Activated T-helper 9 cell treated with anti-CD3 and anti-CD28 coated beads, Interleukin-2, amount 50 U/mL, for 16 hours (primary cell): ENCODE results near the gene C3.
A peak's percentile ranks its signal among the peaks of the same experiment; 100 is the strongest.

Experiments used
- DNase-seq: peaks from one replicate; pipeline ENCODE4 v3.0.0-alpha.2; 2020; ENCODE audit warnings: low read depth

The C3 gene

DNA sequence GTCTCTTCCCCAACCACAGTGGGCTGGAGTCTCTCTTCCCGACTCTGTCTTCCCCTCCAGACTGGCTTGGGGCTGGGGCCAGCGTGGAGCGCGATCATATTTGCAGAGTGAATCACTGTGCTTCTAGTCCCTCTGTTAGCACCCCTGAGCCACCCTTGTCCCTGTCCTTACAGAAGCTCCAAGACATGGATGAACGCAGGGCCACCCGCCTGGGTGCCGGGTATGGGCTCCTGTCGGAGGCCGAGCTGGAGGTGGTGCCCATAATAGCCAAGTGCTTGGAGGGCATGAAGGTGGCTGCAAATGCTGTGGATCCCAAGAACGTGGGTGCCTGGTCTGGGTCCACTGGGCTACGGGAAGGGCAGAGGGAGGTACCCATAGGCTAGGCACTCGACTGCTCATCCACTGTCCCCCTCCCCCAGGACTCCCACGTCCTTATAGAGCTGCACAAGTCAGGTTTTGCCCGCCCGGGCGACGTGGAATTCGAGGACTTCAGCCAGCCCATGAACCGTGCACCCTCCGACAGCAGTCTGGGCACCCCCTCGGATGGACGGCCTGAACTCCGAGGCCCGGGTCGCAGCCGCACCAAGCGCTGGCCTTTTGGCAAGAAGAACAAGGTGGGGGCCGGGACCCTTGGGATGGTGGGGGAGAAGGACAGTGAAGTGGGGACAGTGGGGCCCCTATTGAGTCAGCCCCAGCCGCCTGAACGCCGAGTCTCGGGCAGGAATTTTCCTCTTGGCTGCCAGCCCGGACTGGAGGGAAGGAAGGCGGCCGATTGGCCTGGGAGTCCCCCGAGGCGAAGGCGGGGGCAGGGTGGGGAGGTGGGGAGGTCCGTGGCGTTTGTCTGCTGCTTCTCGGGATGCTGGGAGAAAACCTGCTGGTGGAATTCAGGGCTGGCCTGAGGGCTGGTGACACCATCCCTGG is 24.2 kb upstream of the C3 start:
- DNase-seq: no peak

- no peak for DNase-seq
Observed at GRCh38 chr19:6743714-6744380, 23.4 kb upstream of the C3 start.

GRCh38 chr19:6743066-6743465 is 22.6 kb upstream of the C3 start:
- DNase-seq: no peak

DNA sequence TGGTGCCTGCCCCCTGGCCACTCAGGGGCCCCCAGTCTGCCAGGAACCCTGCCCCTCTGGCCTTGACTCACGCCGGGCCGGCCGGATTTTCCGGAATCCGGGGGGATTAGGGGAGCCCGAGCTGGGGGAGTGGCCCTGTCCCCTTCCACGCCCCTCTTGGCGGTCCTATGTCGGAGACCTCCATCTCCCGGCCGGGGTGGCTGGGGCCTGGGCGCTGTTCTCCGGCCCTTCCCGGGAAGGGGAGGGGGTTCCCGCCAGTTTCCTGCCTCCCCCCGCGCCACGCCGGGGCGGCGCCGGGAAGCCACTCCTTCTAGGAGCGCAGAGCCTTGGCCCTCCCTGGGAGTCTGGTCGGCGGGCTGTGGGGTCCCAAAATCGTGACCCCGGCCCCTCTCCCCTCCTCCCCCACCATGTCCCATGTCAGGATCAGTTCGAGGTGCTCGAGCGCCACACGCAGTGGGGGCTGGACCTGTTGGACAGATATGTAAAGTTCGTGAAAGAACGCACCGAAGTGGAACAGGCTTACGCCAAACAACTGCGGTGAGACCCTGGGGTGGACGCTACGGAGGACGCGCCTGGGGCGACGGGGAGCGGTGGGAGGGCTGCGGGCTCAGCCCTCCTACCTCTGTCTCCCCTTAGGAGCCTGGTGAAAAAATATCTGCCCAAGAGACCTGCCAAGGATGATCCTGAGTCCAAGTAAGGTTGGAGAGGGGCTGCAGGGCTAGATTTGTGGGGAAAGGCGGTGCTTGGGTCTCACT is 20.3 kb upstream of the C3 start:
- no peak for DNase-seq

DNA sequence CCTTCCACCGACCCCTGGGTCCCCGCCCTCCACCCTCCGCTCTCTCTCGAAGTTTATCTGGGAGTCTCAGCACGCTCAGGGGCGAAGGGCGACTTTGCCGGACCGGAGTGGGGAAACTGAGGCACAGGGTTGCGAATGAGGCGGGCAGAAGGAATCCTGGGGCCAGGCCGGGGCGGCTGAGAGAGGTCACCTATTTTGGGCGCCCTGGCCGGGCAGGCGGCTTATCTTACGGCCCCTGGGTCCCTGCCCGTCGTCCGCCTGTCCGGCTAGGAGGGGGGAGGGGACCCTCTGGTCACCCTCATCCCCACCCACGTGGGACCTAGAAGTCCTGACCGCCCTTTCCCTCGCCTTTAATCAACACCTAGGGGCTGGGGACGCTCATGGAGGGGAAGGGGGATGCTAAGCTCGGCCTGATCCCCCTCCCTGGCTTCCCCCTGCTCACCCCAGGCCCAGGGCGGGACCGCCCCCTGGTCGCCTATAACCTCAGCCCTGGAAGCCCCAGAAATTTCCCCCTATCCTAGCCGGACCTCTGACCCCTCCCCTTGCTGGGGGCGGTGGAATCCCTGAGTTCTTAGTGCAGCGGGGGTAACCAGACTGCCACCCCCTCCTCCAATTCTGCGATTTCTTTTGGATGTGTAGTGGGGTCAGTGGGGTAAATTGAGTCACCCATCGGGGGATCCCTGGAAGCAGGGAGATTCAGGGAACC is 19.6 kb upstream of the C3 start:
- no peak for DNase-seq

- DNase-seq: peak; percentile 78
Observed at GRCh38 chr19:6739390-6739882, 19.0 kb upstream of the C3 start, which contains the start of gene TRIP10. Gene TRIP10 (plus strand): TSS chr19:6739680. CDS start chr19:6739762, 82 bp downstream.

DNA sequence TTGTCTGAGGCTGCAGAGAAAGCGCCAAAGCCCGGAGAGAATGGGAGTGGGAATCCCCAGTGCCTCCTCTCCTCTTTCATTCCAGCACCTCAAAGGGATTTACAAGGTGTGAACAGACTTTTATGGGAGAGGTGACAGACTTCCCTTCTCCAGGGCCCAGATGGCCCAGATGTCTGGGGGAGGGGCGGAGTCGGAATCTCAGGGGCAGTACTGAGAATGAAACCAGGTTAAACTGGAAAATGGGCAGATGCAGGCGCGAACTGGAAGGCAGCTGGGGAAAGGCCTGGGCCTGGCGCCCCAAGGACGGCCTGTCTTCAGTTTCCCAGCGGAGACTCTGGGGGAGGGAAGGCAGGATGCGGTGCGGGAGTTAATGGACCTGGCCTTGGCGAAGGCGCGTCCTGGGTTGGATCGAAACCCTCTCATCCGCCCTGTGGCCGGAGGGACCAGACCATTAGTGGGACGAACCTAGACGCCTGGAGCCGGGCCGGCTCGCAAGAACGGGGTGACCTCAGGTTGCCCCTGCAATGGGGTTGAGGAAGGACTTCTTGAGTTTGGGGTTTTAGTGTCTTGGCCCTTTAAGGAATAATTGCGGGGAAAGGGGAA is 18.4 kb upstream of the C3 start:
- DNase-seq: no peak

GRCh38 chr19:6737873-6738786 is 17.7 kb upstream of the C3 start:
- DNase-seq: peak; percentile 59

GRCh38 chr19:6737284-6737872 is 16.9 kb upstream of the C3 start, which contains the start of gene GPR108:
Gene GPR108 (minus strand): TSS chr19:6737580. CDS start chr19:6737576, 4 bp downstream.
- peak; percentile 98 for DNase-seq

DNA sequence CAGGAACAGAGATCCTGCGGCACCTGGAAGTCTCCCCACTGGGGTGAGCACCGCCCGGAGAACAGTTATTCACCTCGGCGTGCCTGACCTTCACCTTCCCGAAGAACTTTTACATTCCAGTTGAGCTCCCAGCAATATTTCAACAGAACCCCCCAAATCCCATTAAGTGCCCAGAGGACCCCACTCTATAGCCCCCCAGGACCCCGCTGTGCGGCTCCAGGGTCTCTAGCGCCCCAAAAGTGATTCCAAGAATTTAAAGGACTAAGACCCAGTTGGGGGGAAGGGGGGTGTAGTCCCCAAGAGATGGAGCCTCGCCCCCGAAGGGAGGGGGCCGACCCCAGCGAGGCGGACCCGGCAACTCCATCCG is 16.4 kb upstream of the C3 start:
- DNase-seq: no peak

GRCh38 chr19:6736169-6736916 is 15.9 kb upstream of the C3 start:
- DNase-seq: peak; percentile 50

DNA sequence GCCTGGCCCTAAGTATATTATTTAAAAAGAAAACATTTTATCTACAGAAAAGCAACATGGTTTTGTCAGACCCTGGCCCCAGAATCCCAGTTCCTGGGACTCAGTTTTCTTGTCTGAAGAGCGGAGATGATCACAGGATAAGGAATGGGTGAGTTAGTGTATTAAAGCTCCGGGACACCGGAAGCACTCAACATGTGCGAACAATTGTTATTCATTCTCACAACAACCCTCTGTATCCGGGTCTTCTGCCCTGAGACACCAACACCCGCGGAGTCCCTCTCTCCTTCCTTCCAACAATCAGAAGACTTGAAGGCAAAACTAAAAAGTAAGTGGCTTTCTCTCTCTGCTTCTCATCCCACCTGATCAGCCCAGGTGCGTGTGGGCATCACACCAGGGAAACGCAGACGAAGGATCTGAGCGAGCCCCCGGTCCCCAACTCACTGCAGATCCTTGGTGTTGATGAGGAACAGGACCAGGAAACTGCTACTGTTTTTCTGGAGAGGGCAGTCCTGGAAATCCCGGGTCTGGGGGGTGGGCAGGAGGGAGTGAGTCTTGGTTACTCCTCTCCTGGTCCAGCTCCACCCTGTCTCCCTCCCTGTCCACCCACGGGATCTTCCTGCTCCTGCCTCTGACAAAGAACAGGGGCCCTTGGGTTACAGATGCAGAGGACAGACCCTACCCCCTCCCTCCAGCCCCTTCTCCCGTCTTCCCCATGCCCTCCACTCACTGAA is 14.9 kb upstream of the C3 start:
- DNase-seq: no peak

DNA sequence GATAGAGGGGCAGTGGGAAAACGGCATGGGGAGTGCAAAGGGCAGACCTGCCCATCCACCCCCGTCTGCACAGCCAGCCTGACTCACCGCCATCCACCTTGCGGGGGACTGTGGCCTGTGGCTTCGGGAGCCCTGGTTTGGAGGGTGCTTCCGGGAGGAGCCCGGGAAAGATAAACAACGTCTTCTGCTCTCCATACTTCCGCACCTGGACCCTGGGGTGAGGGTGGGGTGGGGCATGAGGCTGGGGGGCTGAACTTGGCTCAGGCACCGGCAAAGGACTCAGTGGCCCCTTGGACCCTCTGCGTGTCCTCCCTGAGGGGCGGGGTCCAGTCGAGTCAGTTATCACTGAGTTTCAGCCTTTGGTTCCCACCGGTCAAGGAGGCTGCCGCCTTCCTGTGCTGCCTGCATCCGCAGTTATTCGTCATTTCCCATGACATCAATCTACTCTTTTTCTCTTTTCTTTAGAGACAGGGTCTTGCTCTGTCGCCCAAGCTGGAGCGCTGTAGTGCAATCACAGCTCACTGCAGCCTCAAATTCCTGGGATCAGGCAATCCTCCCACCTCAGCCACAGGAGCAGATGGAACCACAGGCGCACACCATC is 13.7 kb upstream of the C3 start:
- no peak for DNase-seq

- DNase-seq: no peak
Observed at GRCh38 chr19:6733338-6734095, 13.1 kb upstream of the C3 start.

GRCh38 chr19:6732803-6733337 is 12.4 kb upstream of the C3 start:
- DNase-seq: no peak

DNA sequence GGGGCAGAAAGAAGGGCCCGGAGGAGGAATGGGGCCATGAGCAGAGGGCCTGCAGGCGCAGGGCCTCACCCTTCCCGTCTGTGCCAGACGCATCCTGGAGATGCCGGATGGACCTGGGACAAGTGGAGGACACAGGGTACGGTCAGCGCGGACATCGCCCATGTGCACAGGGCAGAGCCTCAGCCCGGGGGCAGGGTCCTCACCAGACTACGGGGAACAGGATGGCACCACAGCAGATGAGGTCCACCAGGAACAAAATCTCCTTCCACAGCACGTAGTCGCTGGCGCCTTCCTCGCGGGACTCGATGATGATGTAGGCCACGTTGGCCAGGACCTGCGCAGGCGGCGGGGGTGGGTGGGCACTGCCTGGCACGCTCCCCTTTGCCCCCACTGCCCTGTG is 11.4 kb upstream of the C3 start:
- no peak for DNase-seq
